ENCODE results near the gene CNN2. TPM values are rescaled to one million over a fixed set of nuclear protein-coding genes. Genes with fewer than 3 reads are reported as not detected.

Gene CNN2
- total and polyA plus RNA-seq, 12 donors, result 33.0 to 117 (median 61.7) TPM

DNA sequence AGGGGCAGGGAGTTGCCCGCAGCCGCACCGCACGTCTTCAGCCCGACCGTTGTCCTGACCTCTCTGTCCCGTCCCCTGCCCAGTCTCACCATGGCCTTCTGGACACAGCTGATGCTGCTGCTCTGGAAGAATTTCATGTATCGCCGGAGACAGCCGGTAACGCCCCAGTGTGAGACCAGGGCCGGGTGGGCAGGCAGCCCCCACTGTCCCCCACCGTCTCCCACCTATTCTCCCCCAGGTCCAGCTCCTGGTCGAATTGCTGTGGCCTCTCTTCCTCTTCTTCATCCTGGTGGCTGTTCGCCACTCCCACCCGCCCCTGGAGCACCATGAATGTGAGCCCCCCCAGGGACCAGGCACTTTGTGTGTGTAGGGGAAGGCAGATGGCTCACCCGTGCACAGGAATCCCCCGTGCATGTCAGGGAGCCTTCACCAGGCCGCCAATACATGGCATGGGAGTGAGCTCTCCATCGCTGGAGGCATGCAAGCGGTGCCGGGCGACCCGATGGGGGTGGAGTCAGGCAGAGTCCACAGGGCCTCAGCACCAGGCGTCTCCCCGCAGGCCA lies 14.9 kb downstream of the CNN2 start:
- H3K4me1 ChIP-seq, result peaks cover 5 to 56% (median 29%) of the 10 kb centered on the region in 9 donors
- peak overlapping the region in 9 of 10 donors; percentile 30 to 73 (median 63) for H3K4me3 ChIP-seq
- ATAC-seq (peak in 3 of 8 donors; percentile 0 to 2 (median 2)), DNase-seq (no peak)
- no peaks in the 10 kb centered on the region for H3K27me3 ChIP-seq
- 36 to 38% methylated on average over 26 of the region's 26 CpGs for WGBS, 2 donors
- H3K27ac ChIP-seq, result peak overlapping the region in 4 of 10 donors; percentile 13 to 92 (median 26)
- TF ChIP-seq CTCF (IDR thresholded peaks at IDR 0.05), result no peak
- intact Hi-C loops (cut with DNase I), result loop anchor here in 6 of 10 donors (2.0 to 10.0 kb wide), 5 partner anchors 41 to 56 kb away; partner anchors contain the start of gene POLR2E (in 5 of the 6)
- peaks cover 0 to 20% (median 0%) of the 10 kb centered on the region in 9 donors for H3K36me3 ChIP-seq
- H3K9me3 ChIP-seq, result no peaks in the 10 kb centered on the region

DNA sequence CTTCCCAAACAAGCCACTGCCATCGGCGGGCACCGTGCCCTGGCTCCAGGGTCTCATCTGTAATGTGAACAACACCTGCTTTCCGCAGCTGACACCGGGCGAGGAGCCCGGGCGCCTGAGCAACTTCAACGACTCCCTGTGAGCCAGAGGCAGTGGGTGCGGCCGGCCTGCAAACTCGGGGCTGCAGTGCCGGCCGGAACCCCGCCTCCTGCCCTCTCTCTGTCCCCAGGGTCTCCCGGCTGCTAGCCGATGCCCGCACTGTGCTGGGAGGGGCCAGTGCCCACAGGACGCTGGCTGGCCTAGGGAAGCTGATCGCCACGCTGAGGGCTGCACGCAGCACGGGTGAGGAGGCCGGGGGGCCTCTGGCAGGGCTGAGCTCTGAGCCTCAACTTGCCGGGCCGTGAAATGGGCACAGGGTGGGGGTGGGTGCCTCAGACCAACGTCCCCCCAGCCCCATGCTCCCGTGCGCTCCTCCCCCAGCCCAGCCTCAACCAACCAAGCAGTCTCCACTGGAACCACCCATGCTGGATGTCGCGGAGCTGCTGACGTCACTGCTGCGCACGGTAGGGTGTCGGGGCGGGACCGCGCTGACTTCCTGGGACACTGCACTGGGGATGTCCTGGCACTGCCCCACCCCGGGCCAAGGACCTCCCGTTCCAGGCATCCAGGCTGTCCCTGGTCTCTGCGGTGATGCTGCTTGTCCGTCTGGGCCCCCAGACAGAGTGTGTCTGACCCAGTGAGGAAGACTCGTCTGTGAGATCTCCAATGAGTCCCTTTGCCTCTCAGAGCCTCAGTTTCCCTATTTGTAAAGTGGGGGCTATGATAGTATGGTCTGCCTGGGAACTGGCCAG lies 15.7 kb downstream of the CNN2 start:
- H3K9me3 ChIP-seq, result no peaks in the 10 kb centered on the region
- peaks cover 0 to 20% (median 0%) of the 10 kb centered on the region in 9 donors for H3K36me3 ChIP-seq
- no peaks in the 10 kb centered on the region for H3K27me3 ChIP-seq
- H3K27ac ChIP-seq, result no peak overlapping the region
- ATAC-seq, result no peak
- WGBS, 2 donors, result 65 to 73% methylated on average over 42 to 43 of the region's 43 CpGs
- intact Hi-C loops (cut with DNase I), result loop anchor here in 6 of 10 donors (2.0 to 10.0 kb wide), 5 partner anchors 40 to 55 kb away; partner anchors contain the start of gene POLR2E (in 5 of the 6)
- DNase-seq, result no peak
- no peak for TF ChIP-seq CTCF (IDR thresholded peaks at IDR 0.05)
- peaks cover 5 to 50% (median 29%) of the 10 kb centered on the region in 9 donors for H3K4me1 ChIP-seq
- H3K4me3 ChIP-seq, result peak overlapping the region in 3 of 10 donors; percentile 59 to 73 (median 65)

GRCh38 chr19:1042689-1043511 lies 16.5 kb downstream of the CNN2 start:
- TF ChIP-seq CTCF (IDR thresholded peaks at IDR 0.05), result no peak
- Histone ChIP-seq H3K4me3 (no peak overlapping the region), H3K27me3 (no peaks in the 10 kb centered on the region), H3K36me3 (peaks cover 0 to 15% (median 0%) of the 10 kb centered on the region in 9 donors), H3K9me3 (no peaks in the 10 kb centered on the region), H3K27ac (no peak overlapping the region), H3K4me1 (peaks cover 5 to 42% (median 29%) of the 10 kb centered on the region in 9 donors)
- DNase-seq, result no peak
- WGBS, 2 donors, result 58 to 66% methylated on average over 23 of the region's 23 CpGs
- intact Hi-C loops (cut with DNase I), result loop anchor here in 5 of 10 donors (5.0 to 10.0 kb wide), 4 partner anchors 39 to 54 kb away; partner anchors contain the start of gene POLR2E (in 4 of the 5)
- ATAC-seq, result no peak

- H3K27me3 ChIP-seq, result no peaks in the 10 kb centered on the region
- TF ChIP-seq CTCF (IDR thresholded peaks at IDR 0.05), result no peak
- no peak overlapping the region for H3K27ac ChIP-seq
- WGBS, 2 donors, result 68 to 84% methylated on average over 10 of the region's 10 CpGs
- peaks cover 5 to 20% (median 16%) of the 10 kb centered on the region in 9 donors for H3K4me1 ChIP-seq
- H3K36me3 ChIP-seq, result peaks cover 0 to 15% (median 0%) of the 10 kb centered on the region in 9 donors
- no peak overlapping the region for H3K4me3 ChIP-seq
- intact Hi-C loops (cut with DNase I), result loop anchor here in 2 of 10 donors (10.0 kb wide), 1 partner anchor 50 kb away; the partner anchor contains the start of gene POLR2E (in 2 of the 2)
- H3K9me3 ChIP-seq, result no peaks in the 10 kb centered on the region
- DNase-seq (no peak), ATAC-seq (no peak)
These were observed 18.8 kb downstream of the CNN2 start for GRCh38 chr19:1045247-1045603.

Measured in heart right ventricle (tissue), 16 donors.